ENCODE data around the gene TTPAL. TPM values are rescaled to one million over a fixed set of nuclear protein-coding genes. Genes with fewer than 3 reads are reported as not detected.
"Not testable (repeated sequence)": the region's sequence is repeated elsewhere in the genome, so short reads cannot be mapped to it uniquely, and the experiment has no call there.

The TTPAL gene
- total RNA-seq, 1 donor from 2014 or later, result 8.4 TPM

- DNase-seq (ENCODE audit: low spot score), result no peak
Measured at GRCh38 chr20:44468044-44468782, 7.5 kb upstream of the TTPAL start.

GRCh38 chr20:44470327-44470726 is 5.3 kb upstream of the TTPAL start:
- no peak for DNase-seq (ENCODE audit: low spot score)

GRCh38 chr20:44471481-44471882 is 4.2 kb upstream of the TTPAL start:
- peak; percentile 30 for DNase-seq (ENCODE audit: low spot score)

- not testable (repeated sequence) for DNase-seq (ENCODE audit: low spot score)
Measured at GRCh38 chr20:44472283-44472682, 3.4 kb upstream of the TTPAL start.

- DNase-seq (ENCODE audit: low spot score), result no peak
Measured at GRCh38 chr20:44475372-44475693, 341 bp upstream of the TTPAL start.

GRCh38 chr20:44477151-44477550 is 1.5 kb downstream of the TTPAL start:
- DNase-seq (ENCODE audit: low spot score), result no peak

DNA sequence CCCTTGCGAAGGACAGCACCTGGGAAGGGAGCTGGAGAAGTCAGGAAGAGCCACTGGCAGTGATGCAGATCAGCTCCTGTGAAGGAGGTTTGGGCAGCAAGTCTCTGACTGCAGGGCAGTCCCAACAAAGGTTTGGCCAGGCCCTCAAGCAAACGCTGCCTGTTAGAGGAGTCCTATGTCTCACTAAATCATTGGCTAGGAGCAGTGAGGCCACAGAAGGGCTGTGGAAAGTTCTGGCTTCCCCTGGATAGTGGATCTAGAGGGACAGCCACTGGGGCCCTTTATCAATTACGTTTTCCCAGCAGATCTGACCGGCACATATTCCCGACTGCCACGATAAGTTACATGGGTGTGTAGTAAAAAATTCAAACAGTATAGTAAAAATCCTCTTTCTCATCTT is 2.5 kb downstream of the TTPAL start:
- DNase-seq (ENCODE audit: low spot score), result no peak

- DNase-seq (ENCODE audit: low spot score), result no peak
Measured at GRCh38 chr20:44479643-44480042, 4.0 kb downstream of the TTPAL start.

DNA sequence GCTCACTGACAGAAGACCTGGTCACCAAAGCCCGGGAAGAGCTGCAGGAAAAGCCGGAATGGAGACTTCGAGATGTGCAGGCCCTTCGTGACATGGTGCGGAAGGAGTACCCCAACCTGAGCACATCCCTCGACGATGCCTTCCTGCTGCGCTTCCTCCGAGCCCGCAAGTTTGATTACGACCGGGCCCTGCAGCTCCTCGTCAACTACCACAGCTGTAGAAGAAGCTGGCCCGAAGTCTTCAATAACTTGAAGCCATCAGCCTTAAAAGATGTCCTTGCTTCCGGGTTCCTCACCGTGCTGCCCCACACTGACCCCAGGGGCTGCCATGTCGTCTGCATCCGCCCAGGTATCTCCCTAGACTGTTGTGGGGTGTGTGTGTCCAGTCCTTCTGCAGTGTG is 4.4 kb downstream of the TTPAL start:
- DNase-seq (ENCODE audit: low spot score), result no peak

DNA sequence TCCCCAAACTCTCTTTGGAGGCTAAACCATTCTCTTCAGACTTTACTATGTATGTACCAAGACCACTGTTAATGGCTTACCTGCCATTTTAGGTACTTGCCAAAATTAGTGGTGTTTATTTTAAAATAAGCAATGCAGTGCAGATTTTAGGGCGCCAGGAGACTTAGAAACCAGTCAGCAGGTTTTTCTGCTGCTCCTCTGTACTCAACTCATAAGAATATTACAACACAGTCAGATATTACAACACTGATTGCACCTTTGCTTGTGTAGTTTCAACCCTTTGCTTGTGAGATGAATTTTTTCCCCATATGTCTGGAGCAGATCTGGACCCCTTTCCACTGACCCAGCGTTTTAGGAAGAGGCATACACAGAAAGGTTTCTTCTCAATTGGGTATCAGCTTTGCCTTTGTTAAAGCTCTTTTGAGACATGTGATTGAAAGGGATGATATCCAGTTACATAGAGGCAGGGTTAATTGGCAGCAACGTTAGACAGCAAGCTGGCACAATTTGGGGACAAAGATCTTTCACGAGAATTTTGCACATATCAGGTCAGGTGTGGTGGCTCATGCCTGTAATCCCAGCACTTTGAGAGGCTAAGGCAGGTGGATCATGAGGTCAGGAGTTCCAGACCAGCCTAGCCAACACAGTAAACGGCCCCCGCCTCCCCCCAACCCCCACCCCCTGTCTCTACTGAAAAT is 6.2 kb downstream of the TTPAL start:
- DNase-seq (ENCODE audit: low spot score), result no peak

DNA sequence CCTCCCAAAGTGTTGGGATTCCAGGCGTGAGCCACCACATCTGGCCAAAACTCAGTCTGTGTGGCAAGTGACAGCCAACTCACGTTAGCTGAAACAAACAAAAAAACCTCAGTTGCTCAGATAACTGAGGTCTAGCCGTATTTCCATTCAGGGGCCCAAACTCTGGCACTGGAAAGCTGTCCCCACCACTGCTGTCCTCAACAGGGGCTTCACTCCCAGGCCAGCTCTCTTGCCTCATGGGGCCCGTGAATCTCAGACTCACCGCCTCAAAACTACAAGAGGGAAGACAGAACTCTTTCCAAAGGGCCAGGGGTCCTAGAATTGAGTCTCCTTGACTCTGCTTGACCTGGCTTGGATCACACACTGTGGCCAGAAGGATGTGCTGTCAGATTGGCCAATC is 7.4 kb downstream of the TTPAL start:
- DNase-seq (ENCODE audit: low spot score), result no peak

DNA sequence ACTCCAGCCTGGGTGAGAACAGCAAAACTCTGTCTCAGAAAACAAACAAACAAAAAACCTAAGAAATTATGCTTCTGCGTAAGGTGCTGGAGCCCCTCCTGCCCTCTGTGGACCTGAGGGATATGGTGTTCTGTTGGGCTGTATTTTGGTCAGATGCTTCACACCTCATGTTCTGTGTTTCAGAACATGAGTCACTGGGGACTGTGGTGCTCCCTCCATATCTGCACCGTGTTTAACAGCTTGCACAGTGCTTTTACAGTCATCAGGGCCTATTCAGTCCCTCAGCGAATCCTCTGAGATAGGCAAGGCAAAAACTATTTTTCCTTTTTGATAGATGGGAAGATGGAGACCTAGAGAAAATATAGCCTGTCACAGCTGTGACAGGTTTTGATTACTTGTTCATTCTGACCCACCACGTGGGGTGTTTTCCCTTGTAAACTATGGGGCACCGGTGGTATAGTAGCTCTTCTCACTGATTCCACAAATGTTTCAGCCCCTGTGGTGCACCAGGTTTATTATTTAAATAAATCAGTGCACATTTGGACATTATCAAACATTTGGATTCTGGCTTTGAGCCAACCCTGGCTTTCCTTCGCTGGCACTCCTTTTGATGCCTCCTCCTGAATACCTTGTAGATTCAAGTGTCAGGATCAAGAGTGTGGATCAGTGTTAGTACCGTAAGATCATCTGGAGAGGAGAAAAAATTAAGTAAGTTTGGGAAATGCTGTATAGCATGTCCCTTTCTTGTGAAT is 9.6 kb downstream of the TTPAL start:
- no peak for DNase-seq (ENCODE audit: low spot score)

- no peak for DNase-seq (ENCODE audit: low spot score)
Measured at GRCh38 chr20:44485830-44486198, 10.1 kb downstream of the TTPAL start.

DNA sequence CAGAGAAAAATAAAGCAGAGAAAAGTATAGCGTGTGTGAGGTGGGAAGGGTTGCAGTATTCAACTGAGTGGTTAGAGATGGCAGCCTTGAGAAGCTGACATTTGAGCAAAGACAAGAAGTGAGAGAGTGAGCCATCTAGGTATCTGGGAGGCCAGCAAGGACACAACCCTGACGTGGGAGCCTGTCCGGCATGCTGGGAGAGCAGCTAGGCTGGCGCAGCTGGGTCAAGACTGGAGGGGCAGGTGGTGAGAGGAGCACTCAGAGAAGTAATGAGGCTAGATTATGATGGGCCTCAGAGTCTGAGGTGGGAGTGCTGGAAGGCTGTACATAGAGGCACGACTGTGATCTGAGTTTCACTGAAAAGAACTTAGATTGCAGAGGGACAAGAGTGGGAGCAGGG is 12.9 kb downstream of the TTPAL start:
- DNase-seq (ENCODE audit: low spot score), result no peak

GRCh38 chr20:44489223-44489622 is 13.5 kb downstream of the TTPAL start:
- no peak for DNase-seq (ENCODE audit: low spot score)

DNA sequence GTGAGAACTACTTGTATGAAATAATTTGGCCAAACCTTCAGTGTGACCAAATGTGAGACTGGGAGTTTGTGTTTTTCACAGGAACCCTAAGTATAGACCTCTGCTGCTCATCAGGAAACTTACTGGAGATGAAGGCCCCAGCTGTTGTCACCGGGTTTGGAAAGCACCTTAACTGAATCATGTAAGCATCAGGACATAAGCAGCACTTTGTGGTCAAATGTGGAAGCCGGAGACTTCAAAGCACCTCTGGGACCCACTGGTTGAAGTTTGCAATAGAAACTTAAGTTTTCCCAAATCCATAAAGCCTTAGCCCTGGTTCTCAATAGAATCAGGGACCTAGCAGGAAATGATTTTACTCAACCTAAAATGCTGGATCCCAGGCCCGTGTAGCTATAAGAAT is 14.3 kb downstream of the TTPAL start:
- DNase-seq (ENCODE audit: low spot score), result no peak

GRCh38 chr20:44491635-44492395 is 16.1 kb downstream of the TTPAL start:
- DNase-seq (ENCODE audit: low spot score), result no peak

DNA sequence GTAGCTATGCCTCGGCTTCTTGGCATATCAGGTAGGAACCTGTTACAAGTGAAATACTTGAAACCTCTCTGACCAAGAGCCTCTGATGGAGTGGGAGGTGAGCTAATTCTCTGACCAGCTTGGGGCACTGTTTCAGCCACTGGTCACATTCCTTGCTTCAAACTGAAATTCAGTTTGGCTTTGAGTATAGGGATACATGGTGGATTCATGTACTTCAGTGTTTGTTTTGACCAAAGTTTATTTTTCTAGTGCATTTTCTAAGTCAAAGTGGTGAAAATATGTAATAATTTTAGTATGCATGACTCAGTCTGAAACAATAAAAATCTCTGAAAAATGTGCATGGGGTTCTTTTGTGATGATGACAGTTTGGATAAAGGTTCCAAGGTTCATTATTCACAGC is 18.6 kb downstream of the TTPAL start:
- no peak for DNase-seq (ENCODE audit: low spot score)

DNA sequence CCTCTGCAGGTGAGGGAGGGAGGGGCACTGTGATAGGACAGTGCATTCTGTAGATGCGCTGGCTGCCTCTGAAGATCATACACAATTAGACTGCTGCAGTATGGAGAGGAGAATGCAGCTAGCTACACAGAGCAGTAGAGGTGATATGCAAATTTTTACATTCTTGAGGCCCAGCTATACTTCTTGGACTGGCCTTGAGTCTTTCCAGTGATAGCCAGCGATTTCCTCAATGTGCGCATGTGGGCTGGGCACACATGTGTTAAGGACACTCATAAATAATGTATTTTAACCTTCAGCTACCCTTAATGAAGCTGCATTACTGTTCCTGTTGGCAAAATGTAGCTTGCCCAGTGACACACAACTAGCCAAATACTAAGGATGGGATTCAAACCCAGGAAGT is 19.0 kb downstream of the TTPAL start:
- DNase-seq (ENCODE audit: low spot score), result no peak

DNA sequence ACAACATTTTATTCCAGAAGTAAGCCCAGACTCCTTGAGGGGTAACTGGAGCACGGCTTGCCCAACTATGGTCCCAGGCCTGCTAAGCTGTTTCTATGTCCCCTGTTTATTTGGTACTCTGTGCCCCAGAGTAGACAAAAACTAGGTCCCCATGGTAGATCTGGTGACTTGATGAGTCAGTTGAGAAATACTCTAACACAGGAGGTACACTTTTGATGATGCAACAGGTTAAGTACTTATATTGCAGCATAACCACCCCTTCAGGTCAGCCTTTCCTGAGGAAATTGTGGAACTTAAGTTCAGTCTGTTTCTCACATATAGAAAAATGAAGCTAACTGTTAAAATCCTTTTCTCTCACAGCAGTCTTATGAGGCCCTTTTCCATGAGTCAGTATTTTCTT is 19.6 kb downstream of the TTPAL start:
- DNase-seq (ENCODE audit: low spot score), result no peak

- DNase-seq (ENCODE audit: low spot score), result no peak
Measured at GRCh38 chr20:44495802-44496481, 20.3 kb downstream of the TTPAL start.

DNA sequence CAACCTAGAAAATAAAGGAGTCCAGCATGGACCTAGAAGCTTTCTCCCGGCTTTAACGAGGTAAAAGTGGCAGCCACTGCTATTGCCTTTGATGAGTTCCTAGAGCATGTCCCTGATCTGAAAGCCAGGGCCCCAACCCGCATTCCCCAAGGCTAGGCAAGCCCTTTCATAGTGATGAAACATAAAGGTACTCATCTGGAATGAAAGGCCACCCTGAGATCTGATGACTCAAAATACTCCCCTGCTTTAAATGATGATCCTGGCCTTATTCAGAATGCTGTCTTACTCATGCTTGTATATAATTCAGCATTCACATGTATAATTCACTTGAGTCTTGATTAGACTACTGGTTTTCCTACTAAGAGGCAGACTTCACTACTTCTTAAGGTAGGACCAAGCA is 21.3 kb downstream of the TTPAL start:
- DNase-seq (ENCODE audit: low spot score), result no peak
